ENCODE measurements around the gene TTLL5.

DNA sequence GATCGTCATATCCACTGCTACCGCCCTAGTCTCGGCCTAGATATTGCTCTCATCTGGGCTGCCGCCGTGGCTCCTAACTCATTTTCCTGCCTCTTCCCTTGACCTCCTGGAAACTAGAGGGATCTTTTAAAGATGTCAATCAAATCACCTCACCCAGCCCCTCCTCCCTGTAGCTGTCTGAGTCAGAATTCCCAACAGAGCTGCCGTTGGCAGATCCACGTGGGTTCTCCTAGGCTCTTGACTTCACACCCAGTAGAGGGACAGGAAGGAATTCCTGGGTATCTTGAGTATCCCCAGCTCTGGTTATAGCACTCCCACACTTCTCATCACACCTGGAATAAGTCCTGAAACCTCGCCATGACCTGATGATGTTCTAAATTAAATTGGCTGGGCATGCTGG is 308.8 kb downstream of the TTLL5 start:
- TF ChIP-seq, protein P1, sequence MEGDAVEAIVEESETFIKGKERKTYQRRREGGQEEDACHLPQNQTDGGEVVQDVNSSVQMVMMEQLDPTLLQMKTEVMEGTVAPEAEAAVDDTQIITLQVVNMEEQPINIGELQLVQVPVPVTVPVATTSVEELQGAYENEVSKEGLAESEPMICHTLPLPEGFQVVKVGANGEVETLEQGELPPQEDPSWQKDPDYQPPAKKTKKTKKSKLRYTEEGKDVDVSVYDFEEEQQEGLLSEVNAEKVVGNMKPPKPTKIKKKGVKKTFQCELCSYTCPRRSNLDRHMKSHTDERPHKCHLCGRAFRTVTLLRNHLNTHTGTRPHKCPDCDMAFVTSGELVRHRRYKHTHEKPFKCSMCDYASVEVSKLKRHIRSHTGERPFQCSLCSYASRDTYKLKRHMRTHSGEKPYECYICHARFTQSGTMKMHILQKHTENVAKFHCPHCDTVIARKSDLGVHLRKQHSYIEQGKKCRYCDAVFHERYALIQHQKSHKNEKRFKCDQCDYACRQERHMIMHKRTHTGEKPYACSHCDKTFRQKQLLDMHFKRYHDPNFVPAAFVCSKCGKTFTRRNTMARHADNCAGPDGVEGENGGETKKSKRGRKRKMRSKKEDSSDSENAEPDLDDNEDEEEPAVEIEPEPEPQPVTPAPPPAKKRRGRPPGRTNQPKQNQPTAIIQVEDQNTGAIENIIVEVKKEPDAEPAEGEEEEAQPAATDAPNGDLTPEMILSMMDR (IDR thresholded peaks at IDR 0.05) = no peak
- TF ChIP-seq POLR2A (IDR thresholded peaks at IDR 0.05) = no peak

Data from tibial nerve (tissue), 3 donors.